ENCODE results near the gene RIOK1. TPM values are rescaled to one million over a fixed set of nuclear protein-coding genes. Genes with fewer than 3 reads are reported as not detected.

The RIOK1 gene
- total and polyA plus RNA-seq, 8 donors: 8.7 to 105 (median 13.1) TPM

DNA sequence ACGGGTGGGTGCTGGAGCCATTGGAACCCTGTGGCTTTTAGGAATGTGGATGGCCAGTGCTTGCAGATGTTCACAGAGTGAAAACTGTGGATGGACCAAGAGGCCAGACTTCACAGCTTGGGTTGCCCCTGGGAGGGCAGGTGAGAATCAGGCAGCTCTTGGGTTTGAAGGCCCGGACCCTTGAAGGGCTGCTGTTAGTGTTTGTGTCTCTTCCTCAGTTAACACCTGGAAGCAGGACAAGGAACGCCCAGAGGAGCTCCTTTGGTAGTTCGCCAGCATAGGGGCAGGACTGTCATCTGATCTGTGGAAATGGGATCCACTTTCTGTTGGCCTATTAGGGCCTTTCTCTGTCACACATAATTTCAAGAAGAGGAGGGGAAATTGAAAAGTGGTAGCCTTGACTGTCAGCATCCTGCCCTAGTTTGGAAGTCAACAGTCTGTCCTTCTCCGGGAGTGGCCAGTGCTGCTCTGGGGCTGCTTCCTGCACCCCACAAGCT, 43.6 kb downstream of the RIOK1 start:
- DNase-seq: no peak
- H3K27me3 ChIP-seq: no peaks in the 10 kb centered on the region
- peaks cover 0 to 14% (median 2%) of the 10 kb centered on the region in 4 donors for H3K4me1 ChIP-seq
- H3K36me3 ChIP-seq: no peaks in the 10 kb centered on the region
- peaks cover 0 to 6% (median 1%) of the 10 kb centered on the region in 4 donors for H3K9me3 ChIP-seq
- WGBS, 5 donors: 75 to 88% (median 85%) methylated on average over 5 of the region's 5 CpGs
- TF ChIP-seq POLR2AphosphoS5 (IDR thresholded peaks at IDR 0.05) (no peak), CTCF (IDR thresholded peaks at IDR 0.05) (no peak), POLR2A (IDR thresholded peaks at IDR 0.05) (no peak), EP300 (IDR thresholded peaks at IDR 0.05) (no peak)
- H3K4me3 ChIP-seq: no peak overlapping the region
- H3K27ac ChIP-seq: no peak overlapping the region
- intact Hi-C loops (cut with DNase I; ENCODE audit: low total_unique reads): no loop called here

DNA sequence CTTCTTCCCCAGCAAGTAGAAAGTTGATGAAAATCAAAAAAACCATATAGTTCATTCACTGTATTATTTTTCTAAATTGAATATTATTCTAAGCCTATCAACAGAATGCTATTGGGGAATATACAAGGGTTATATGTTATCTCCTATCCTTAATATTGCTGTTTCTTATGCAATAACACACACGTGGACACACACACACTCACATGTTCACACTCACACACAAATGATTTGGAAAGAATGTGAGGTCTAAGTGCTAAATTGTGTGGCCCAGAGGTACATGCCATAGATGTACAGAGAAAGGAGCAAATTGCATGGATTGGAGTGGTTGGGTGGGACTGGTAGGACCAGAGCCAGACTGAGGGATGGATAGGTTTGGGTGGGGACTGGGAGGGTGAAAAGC, 45.1 kb downstream of the RIOK1 start:
- TF ChIP-seq EP300 (IDR thresholded peaks at IDR 0.05) (no peak), POLR2AphosphoS5 (IDR thresholded peaks at IDR 0.05) (no peak), POLR2A (IDR thresholded peaks at IDR 0.05) (no peak), CTCF (IDR thresholded peaks at IDR 0.05) (no peak)
- H3K27ac ChIP-seq: no peak overlapping the region
- H3K36me3 ChIP-seq: no peaks in the 10 kb centered on the region
- H3K27me3 ChIP-seq: no peaks in the 10 kb centered on the region
- peaks cover 0 to 14% (median 2%) of the 10 kb centered on the region in 4 donors for H3K4me1 ChIP-seq
- no peak for DNase-seq
- intact Hi-C loops (cut with DNase I; ENCODE audit: low total_unique reads): no loop called here
- H3K9me3 ChIP-seq: peaks cover 0 to 6% (median 1%) of the 10 kb centered on the region in 4 donors
- WGBS, 5 donors: 57 to 89% (median 69%) methylated on average over 1 of the region's 1 CpG
- H3K4me3 ChIP-seq: no peak overlapping the region

DNA sequence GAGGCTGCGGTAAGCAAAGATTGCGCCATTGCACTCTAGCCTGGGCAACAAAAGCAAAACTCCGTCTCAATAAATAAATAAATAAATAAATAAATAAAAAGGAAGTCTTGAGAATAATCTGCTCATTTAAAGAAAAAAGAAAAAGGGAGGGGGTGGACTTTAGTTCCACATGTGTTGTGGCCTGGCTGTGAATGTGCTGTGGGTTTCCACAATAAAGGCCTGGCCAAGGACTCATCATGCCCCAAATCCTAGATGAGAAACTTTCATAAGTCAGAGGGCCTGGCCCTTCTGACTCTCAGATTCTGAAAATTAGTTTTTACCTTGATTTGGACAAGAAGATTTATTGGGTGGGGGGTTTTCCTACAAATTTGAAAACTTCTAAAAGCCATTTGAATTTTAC, 48.4 kb downstream of the RIOK1 start:
- H3K27ac ChIP-seq: no peak overlapping the region
- no peaks in the 10 kb centered on the region for H3K4me1 ChIP-seq
- TF ChIP-seq POLR2AphosphoS5 (IDR thresholded peaks at IDR 0.05): no peak
- no peaks in the 10 kb centered on the region for H3K36me3 ChIP-seq
- H3K4me3 ChIP-seq: no peak overlapping the region
- 94 to 100% (median 98%) methylated on average over 3 of the region's 3 CpGs for WGBS, 5 donors
- H3K27me3 ChIP-seq: peaks cover 0 to 6% (median 0%) of the 10 kb centered on the region in 3 donors
- intact Hi-C loops (cut with DNase I; ENCODE audit: low total_unique reads): no loop called here
- no peak for DNase-seq
- H3K9me3 ChIP-seq: peaks cover 0 to 6% (median 1%) of the 10 kb centered on the region in 4 donors

- Histone ChIP-seq H3K36me3 (no peaks in the 10 kb centered on the region), H3K27ac (no peak overlapping the region), H3K27me3 (peaks cover 0 to 6% (median 0%) of the 10 kb centered on the region in 3 donors), H3K9me3 (peaks cover 0 to 6% (median 1%) of the 10 kb centered on the region in 4 donors), H3K4me1 (no peaks in the 10 kb centered on the region), H3K4me3 (no peak overlapping the region)
- intact Hi-C loops (cut with DNase I; ENCODE audit: low total_unique reads): no loop called here
- TF ChIP-seq CTCF (IDR thresholded peaks at IDR 0.05) (no peak), POLR2A (IDR thresholded peaks at IDR 0.05) (no peak), POLR2AphosphoS5 (IDR thresholded peaks at IDR 0.05) (no peak), EP300 (IDR thresholded peaks at IDR 0.05) (no peak)
- WGBS, 5 donors: 73 to 89% (median 84%) methylated on average over 3 of the region's 3 CpGs
- no peak for DNase-seq
These were observed 49.6 kb downstream of the RIOK1 start for GRCh38 chr6:7439228-7439627.

GRCh38 chr6:7440476-7440875, 50.9 kb downstream of the RIOK1 start:
- Histone ChIP-seq H3K27me3 (peaks cover 0 to 6% (median 0%) of the 10 kb centered on the region in 3 donors), H3K4me1 (no peaks in the 10 kb centered on the region), H3K9me3 (peaks cover 0 to 6% (median 0%) of the 10 kb centered on the region in 4 donors), H3K36me3 (no peaks in the 10 kb centered on the region), H3K27ac (no peak overlapping the region), H3K4me3 (no peak overlapping the region)
- no peak for DNase-seq
- TF ChIP-seq EP300 (IDR thresholded peaks at IDR 0.05) (no peak), POLR2AphosphoS5 (IDR thresholded peaks at IDR 0.05) (no peak), POLR2A (IDR thresholded peaks at IDR 0.05) (no peak), CTCF (IDR thresholded peaks at IDR 0.05) (no peak)
- intact Hi-C loops (cut with DNase I; ENCODE audit: low total_unique reads): no loop called here
- WGBS, 5 donors: 63 to 81% (median 72%) methylated on average over 6 of the region's 6 CpGs

Data from stomach (tissue), 9 donors.